Activated T-helper 1 cell treated with anti-CD3 and anti-CD28 coated beads, Interleukin-12 subunit alpha, Interleukin-12 subunit beta, Interleukin-2, Interleukin-4 antibody, amounts not matched to agents 30 ng/mL and 10 ng/mL and 1 ng/mL, durations not matched to agents 14 hours and 24 hours and 36 hours (primary cell): ENCODE measurements around the gene ZC3H6. TPM values are rescaled to one million over a fixed set of nuclear protein-coding genes. Genes with fewer than 3 reads are reported as not detected.
"Not testable (repeated sequence)": the region's sequence is repeated elsewhere in the genome, so short reads cannot be mapped to it uniquely, and the experiment has no call there.

Source experiments
- DNase-seq: peaks from one replicate; pipeline ENCODE4 v3.0.0; 2021; ENCODE audit warnings: low spot score
- H3K27ac Mint-ChIP-seq: one replicate; pipeline ENCODE4 v1.8.0; 2021; ENCODE audit warnings: mild to moderate bottlenecking, mixed read lengths
- H3K27me3 Mint-ChIP-seq: one replicate; pipeline ENCODE4 v1.8.0; 2022; ENCODE audit warnings: mild to moderate bottlenecking, moderate library complexity, mixed read lengths; ENCODE audit not compliant: insufficient read depth
- H3K36me3 Mint-ChIP-seq: one replicate; pipeline ENCODE4 v1.8.0; 2021; ENCODE audit warnings: low read depth, mixed read lengths
- H3K4me1 Mint-ChIP-seq: one replicate; pipeline ENCODE4 v1.8.0; 2021; ENCODE audit warnings: low read depth, mixed read lengths
- H3K4me3 Mint-ChIP-seq: one replicate; pipeline ENCODE4 v1.8.0; 2021; ENCODE audit warnings: mild to moderate bottlenecking, moderate library complexity, mixed read lengths
- H3K9me3 Mint-ChIP-seq: one replicate; pipeline ENCODE4 v1.8.0; 2021; ENCODE audit warnings: mixed read lengths
- intact Hi-C: fragments of 100-400 bp; cut with micrococcal nuclease; formaldehyde crosslinking; loops from one replicate; pipeline ENCODE4 v1.15.1; 2024
- total RNA-seq: library from RNA; stranded (reverse); gene quantifications from 2 replicates; pipeline ENCODE4 v1.2.3, GENCODE V29; 2022

Gene ZC3H6
- total RNA-seq, 1 donor from 2014 or later, result 4.3 TPM

GRCh38 chr2:112345030-112346027, 69.9 kb downstream of the ZC3H6 start:
- no peak for DNase-seq
- Mint-ChIP-seq H3K9me3 (peaks cover 6% of the 10 kb centered on the region), H3K4me1 (peaks cover 14% of the 10 kb centered on the region), H3K4me3 (no peak overlapping the region), H3K27ac (no peak overlapping the region), H3K27me3 (no peaks in the 10 kb centered on the region), H3K36me3 (no peaks in the 10 kb centered on the region)
- intact Hi-C loops, result no loop called here

- DNase-seq, H3K27me3 Mint-ChIP-seq, intact Hi-C loops, H3K4me3 Mint-ChIP-seq, H3K36me3 Mint-ChIP-seq, H3K27ac Mint-ChIP-seq, H3K4me1 Mint-ChIP-seq, H3K9me3 Mint-ChIP-seq: not testable (repeated sequence)
These were observed 76.9 kb downstream of the ZC3H6 start for GRCh38 chr2:112352292-112352691.

DNA sequence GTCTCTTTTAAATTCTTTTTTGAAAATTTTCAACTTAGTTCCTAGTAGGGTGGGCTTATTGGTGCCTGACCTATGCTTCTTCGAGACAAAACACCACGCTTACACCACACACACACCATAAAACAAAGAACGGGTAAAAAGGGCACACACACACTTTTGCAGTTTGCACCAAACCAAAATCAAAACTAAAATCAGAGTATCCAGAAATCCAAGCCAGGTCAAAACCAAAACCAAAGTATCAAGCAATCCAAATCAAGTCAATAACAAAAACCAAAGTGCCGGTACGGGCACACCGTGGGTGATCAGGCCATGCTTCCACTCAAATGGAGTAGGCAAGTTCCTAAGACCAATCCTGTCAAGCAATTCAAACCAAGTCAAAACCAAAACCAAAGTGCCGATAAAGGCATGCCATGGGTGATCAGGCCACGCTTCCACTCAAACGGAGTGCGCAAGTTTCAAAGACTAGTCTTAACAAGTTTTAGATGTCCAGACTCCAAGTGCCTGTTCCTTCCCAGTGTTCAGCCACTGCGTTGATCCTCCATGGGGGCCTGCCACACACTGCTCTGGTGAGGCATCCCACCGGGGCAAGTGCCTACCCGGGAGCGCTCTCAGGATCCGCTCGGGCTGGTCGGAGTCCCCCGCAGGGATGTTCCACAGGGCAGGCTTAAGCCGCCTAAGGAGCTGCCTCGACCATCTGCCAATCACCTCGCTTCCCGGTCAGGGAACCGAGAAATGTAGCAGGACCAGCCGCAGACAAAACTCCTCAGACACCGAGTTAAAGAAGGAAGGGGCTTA, 77.6 kb downstream of the ZC3H6 start:
- H3K27ac Mint-ChIP-seq, H3K27me3 Mint-ChIP-seq, DNase-seq: not testable (repeated sequence)

GRCh38 chr2:112354335-112354734, 78.9 kb downstream of the ZC3H6 start:
- intact Hi-C loops, H3K4me3 Mint-ChIP-seq, H3K27me3 Mint-ChIP-seq, H3K27ac Mint-ChIP-seq, DNase-seq, H3K4me1 Mint-ChIP-seq, H3K9me3 Mint-ChIP-seq, H3K36me3 Mint-ChIP-seq: not testable (repeated sequence)

More for the DNA sequence above, 77.6 kb downstream of the ZC3H6 start:
- intact Hi-C loops, H3K36me3 Mint-ChIP-seq, H3K9me3 Mint-ChIP-seq, H3K4me1 Mint-ChIP-seq, H3K4me3 Mint-ChIP-seq: not testable (repeated sequence)

GRCh38 chr2:112360055-112360454, 84.7 kb downstream of the ZC3H6 start:
- H3K4me1 Mint-ChIP-seq, intact Hi-C loops, H3K27ac Mint-ChIP-seq, H3K4me3 Mint-ChIP-seq, H3K27me3 Mint-ChIP-seq, H3K36me3 Mint-ChIP-seq, H3K9me3 Mint-ChIP-seq, DNase-seq: not testable (repeated sequence)

Other genes with a start within 250 kb of the ZC3H6 start
- gene TMEM87B, start 220.3 kb upstream of the ZC3H6 start, total RNA-seq, result 15.0 and 16.6 TPM in 2 replicates
- gene FBLN7, start 137.2 kb upstream of the ZC3H6 start, total RNA-seq, result 26.4 and 29.6 TPM in 2 replicates
- gene ZC3H8, start 20.6 kb upstream of the ZC3H6 start, total RNA-seq, result 32.9 and 37.4 TPM in 2 replicates
- gene RGPD8, start 158.0 kb downstream of the ZC3H6 start, total RNA-seq, result 15.8 and 16.5 TPM in 2 replicates
- 45.2 and 49.0 TPM in 2 replicates for gene TTL, start 206.6 kb downstream of the ZC3H6 start, total RNA-seq